Stimulated activated CD8-positive, alpha-beta memory T cell treated with anti-CD3 and anti-CD28 coated beads, Interleukin-15, amount 100 ng/mL, for 4 hours (primary cell): ENCODE results near the gene TIMP2.
"Not testable (repeated sequence)": the region's sequence is repeated elsewhere in the genome, so short reads cannot be mapped to it uniquely, and the experiment has no call there.

Source experiments
- DNase-seq, 2 donors: peaks; one replicate each; pipeline ENCODE4 v3.0.0-alpha.2; 2020; ENCODE audit warnings: low read depth in 2 of 2

The TIMP2 gene

DNA sequence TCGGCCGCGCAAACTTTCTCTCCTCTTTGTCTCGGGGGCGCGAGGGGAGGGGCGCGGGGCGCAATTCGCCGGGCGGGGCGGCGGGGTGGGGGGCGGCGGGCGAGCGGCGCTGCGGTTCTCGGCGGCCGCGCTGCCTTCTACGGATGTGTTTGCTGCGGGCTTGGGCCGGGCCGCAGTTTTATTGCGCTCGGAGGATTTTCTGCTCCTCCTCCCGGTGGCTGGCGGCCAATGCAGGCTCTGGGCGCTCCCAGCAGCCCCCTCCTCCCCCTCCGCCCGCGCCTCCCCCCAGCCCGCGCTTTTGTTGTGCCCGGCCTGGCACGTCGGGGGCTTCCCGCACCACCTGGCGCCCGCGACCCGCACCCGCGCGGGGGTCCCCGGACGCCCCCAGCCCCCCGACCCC lies at the start of gene TIMP2:
Gene TIMP2 (minus strand): TSS at position 154 of the 400 bp plus-strand sequence. CDS start 299 bp downstream, outside the sequence.
- DNase-seq, result peak; percentile 26 to 27

DNA sequence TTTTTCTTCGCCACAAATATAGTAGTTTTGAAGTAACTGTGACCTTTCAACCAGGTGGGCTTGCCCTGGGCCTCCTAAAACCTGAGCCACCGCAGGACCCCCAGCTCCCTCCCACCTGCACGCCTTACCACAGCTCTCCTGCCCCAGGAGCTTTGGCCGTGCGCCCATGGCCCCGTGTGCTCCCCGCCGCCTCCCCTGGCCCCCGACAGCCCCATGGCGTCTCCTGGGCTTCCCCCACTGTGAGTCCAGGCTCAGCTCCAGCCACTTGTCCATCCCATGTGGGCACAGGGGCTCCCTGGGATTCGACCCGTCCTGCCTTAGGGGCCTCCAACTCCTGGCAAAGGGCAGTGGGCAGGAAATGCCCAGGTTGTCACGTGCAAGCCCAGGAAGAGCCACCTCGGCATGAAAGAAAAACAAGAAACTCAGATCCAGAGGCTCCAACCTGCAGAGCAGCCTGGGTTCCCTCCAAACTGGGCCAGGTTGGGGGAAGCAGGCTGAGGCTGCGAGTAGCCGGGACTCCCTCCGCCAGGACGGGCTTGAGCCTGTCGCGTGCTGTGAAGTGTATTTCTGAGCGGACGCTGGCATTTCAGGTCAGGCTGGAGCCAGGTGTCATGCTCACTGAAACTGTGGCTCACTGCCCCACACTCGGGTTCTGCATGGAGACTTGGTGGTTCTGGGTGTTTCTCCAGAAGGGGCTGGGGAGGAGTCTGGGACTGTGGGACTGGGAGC lies 48.8 kb upstream of the TIMP2 start:
- DNase-seq, result no peak

DNA sequence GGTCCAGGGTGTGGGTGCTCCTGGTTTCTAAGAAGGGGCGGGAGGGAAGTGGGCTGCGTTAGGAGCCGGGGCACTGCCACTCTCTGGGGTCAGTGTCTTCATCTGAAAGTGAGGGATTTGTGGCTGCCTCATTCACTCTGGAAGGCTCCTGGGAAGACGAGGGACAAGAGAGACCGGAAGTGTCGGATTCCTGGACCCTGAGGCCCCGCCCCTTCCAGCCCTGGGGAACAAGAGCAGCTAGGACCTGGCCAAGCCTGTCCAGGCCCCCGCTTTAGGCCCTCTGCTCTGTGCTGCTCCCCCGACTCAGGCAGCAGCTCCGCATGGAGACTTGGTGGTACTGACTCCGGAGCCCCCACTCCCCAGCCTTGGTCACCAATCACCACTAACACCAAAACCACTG lies 48.0 kb upstream of the TIMP2 start:
- DNase-seq, result no peak

DNA sequence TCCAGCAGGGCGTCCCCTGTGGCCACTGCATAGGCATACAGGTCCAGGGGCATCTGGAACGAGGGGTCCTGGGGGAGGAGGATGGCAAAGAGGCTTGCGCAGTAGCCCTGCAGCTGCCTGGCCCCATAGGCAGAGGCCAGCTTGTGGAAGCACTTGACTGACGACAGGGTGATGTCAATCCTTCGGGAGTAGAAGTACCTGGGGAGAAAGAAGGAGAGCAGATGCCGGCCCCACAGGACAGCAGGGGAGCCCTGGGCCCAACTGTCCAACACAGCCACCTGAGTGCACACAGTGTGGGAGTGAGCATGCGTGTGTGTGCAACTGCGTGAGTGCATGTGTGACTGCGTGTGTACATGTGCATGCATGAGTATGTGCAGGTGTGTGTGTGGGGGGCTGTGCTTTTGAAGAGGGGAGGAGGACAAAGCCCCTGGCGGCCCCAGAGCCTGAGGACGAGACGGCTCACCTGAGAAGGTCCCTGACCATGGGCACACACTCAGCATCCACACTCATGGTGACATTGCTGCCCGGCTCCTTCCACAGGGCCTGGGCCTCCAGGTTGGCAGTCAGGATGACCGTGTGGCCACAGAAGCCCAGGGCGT lies 47.4 kb upstream of the TIMP2 start:
- no peak for DNase-seq

DNA sequence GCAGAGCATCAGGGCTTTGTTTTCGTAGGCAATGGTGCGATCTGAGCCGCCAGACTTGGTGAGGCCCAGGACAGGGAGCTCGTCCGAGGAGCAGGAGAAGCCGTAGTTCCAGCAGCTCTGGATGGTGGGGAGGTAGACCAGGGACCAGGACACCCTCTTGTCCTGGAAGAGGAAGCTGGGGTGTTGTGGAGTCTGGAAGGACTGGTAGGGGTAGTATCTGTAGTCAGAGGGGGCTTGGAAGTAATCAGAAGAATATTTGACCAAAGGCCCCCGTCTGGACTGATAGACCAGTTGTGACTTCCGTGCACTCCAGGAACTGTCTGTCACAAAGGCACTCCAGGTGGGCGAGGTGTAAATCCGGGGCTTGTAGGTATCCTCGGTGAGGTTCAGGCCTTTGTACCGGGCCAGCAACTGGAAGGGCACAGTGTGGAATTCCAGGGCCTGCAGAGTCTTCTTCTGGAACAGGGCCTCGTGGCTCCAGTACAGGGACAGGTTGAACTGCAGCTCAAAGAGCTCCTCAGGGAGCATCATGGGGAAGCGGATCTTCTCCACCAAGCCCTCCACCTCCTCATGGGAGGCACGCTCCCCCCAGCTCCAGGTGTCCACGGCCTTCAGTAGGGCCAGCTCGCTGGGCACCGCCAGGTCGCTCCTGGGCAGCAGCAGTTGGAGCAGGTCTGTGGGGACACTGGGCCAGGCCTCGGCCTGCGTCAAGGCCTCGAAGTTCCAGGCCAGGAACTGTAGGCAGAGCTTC lies 46.7 kb upstream of the TIMP2 start:
- no peak for DNase-seq

DNA sequence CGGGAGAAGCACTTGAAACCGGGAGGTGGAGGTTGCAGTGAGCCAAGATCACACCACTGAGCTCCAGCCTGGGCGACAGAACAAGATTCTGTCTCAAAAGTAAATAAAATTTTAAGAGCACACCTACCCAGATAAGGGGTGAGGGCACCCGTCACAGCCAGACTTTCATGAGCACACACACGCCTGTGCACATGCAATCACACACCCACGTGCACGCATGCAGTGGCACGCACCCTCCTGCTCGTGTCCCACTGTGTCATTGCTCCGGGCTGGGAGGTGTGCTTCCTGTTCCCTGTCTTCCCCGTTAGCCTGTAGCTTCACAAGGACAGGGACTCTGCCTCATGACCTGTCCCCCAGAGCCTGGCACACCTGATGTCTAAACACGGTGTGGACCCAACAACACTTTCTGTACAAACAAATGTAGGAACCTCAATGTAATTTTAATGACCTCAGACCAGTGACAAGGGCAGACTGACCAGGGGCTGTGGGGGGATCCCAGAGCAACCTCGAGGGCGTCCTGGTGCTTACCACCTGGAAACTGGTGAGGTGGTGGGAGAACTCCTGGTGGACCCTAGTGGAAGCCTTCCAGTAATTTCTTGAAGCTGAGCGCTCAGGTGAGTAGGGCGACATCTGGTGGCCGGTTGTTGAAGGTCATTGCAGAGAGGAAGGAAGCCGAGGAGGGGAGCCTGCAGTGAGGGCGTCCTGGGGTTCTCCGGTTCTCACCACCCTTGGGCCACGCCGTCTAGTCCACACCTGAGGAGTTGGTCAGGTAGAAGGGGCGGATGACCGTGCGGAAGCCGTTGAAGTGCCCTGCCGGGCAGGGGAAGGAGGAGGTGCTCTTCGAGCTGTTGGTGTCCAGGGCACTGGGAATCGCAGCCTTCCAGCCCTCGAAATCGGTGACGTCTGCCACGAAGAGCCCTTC lies 45.9 kb upstream of the TIMP2 start:
- DNase-seq, result peak; percentile 32 to 56

DNA sequence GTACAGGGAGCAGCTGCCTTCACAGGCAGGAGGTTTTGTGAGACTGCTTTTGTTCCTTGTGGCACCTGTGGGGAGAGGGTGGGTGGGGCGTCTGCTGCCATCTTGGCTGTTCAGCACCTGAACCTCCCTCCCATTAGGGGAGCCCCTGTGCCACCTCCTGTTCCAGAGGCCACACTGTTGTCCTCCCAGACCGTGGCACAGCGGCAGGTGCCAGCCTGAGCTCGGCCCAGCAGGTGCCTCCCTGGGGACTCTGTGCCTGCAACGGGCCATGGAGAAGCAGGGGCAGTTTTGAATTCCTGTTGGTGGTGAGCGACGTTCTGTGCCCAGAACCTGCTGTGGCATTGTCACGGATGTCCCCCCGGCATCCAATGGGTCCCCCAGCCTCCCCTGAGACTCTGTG lies 44.7 kb upstream of the TIMP2 start:
- no peak for DNase-seq

DNA sequence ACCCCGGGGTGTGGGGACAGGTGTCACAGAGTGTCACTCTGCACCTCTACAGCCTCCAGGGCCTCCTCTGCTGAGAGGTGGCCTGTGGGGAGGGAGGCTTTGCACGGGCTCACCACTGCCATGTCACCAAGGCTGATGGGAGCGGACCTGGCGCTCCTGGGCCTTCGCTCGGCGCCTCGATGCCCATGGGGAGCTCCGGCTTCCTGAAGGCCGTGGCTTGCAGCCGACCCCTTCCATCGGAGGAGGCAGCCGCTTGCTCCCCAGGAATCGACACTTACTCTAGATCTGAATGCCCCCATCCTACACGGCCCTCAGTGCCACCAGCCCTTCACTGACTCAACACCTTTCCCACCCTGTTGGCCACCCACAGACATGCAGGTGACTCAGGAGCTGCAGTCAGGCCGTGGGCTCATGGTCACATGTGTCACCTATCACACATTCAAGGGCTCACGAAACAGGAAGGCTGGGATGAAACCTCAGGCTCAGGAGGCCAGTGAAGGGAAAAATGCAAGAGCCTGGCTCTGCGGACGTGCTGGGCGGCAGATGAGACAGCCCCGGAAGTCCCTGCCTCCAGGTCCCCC lies 42.7 kb upstream of the TIMP2 start:
- DNase-seq, result no peak

DNA sequence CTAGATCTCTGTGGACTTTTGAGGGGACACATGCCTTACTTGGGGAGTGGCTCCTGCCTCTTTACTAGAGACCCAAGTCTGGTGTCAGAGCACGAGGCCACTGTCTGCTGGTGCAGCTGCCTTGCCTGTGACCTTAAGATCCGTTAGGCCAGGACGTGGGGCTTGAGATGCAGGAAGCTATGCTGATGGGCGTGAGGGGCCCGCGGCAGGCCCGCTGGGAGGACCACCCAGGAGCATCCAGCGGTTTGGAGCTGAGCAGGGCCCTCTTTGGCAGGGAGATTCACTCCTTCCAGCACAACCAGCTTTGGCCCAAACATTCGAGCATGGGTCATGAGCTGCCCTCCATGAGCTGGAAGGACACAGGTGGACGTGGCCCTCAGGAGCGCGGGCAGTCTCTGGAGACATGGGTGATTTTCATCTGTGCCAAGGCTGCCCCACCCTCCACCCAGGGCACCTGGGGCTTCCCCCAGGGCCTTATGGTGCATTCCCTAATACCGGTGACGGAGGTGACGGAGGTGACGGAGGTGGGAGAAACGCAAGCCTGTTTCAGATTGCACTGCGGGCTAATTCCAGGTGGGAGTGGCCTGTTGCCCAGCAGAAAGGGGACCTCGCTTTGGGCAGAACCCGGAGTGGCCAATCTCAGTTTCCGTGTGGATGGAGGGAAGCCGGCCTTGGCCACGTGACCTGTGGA lies 41.9 kb upstream of the TIMP2 start:
- no peak for DNase-seq

DNA sequence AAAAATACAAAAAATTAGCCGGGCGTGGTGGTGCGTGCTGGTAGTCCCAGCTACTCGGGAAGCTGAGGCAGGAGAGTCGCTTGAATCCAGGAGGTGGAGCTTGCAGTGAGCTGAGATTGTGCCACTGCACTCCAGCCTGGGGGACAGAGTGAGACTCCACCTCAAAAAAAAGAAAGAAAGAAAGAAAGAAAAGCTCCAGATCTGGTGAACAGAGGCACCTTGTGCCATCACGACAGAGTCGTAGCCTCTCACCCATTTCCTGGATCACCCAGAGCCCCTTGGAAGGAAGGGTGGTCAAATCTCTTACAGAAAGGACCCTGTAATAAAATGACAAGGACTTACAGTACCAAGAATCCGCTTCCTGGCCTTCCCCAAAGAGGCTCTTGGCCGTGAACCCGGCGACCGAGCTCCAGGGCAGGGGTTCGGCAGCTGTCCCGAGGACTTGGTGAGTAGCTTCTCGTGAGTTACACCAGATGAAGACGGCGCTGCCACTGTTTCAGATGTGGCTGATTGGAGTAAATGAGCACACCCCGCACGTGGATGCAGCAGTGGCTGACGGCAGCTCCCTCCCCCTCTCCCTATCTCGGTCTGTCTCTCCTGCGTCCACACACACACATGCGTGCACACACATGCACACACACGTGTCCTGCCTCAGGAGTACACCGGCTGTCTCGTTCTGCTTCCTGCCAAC lies 41.1 kb upstream of the TIMP2 start:
- no peak for DNase-seq

DNA sequence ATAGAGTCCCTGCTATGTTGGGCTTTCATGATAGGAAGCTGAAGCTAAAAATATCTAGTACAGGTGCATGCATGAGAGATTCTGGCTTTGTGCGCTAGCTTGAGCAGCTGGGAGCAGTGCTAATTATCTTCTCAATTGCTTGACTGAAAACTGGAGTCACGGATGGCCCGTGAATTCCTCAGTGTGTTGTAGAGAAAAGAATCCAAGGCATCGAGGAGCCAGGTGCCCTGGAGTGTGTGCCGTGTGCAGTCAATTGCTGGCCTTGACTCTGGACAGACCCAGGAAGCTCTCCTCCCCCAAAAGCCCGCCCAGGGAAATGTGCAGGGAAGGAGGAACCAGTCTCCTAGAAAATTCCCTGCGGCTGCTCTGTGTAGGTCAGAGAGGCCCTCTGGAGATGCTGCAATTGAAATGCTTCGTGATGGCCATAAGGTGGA lies 40.3 kb upstream of the TIMP2 start:
- no peak for DNase-seq

GRCh38 chr17:78963378-78963777 lies 38.2 kb upstream of the TIMP2 start:
- no peak for DNase-seq

GRCh38 chr17:78962984-78963348 lies 37.8 kb upstream of the TIMP2 start:
- not testable (repeated sequence) for DNase-seq

DNA sequence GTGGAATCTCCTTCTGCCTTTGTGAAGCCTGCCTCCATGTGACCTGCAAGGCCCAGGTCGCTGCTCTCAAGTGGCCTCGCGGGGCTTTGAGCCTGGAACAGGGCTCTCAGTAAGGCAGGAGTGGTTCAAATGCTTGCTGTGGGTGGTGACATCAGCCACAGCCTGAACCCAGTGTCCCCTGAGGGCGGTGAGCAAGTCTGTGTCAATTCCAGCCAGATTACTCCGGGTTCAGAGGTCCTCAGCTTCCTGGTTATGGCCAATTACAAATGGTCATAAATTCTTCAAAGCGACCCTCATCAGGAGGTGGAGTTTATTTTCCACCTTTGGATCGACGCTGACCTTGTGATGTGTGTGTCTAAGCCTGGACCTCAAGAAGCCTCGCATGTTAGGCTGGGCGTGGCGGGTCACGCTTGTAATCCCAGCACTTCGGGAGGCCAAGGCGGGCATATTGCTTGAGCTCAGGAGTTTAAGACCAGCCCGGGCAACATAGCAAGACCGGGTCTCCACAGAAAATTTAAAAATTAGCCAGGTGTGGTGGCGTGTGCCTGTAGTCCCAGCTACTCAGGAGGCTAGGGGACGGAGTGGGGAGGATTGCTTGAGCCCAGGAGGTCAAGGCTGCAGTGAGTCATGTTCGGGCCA lies 37.3 kb upstream of the TIMP2 start:
- DNase-seq, result no peak

- DNase-seq, result no peak
Measured at GRCh38 chr17:78961571-78961970, 36.4 kb upstream of the TIMP2 start.

GRCh38 chr17:78960928-78961327 lies 35.7 kb upstream of the TIMP2 start:
- DNase-seq, result no peak

DNA sequence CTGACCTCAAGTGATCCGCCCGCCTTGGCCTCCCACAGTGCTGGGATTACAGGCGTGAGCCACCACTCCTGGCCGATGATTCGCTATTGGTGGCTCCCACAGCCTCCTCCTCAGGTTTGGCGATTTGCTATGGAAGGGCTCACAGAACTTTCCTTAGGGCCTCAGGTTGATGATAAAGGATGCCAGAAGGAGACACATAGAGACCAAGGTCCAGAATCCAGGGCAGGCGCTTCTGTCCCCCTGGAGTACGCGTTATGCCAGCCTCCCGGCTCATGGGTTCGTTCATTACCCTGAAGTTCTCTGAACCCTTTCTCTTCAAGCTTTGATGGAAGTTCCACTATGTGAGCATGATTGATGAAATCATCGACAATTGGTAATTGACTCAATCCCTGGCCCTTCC lies 34.6 kb upstream of the TIMP2 start:
- DNase-seq, result no peak

- DNase-seq, result no peak
Measured at GRCh38 chr17:78958641-78959127, 33.5 kb upstream of the TIMP2 start.

DNA sequence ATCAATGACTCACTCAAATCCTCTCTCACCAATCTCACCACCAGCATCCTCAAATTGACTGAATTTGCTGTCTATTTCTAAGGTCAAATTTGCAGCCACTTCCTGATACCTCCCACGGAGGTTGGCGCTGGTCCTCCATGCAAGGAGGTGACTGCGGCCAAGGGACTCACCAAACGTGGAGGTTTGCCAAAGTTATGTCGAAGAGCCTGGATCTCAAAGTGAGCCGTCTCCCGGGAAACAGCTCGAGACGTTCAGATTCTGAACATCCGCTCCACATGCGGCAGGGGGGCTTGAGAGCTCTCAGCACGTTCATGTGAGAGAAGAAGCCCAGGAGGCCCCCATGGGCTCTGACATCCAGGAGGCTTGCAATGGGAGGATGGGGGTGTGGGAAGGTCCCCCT lies 31.9 kb upstream of the TIMP2 start:
- no peak for DNase-seq

- DNase-seq, result no peak
Measured at GRCh38 chr17:78956254-78956653, 31.1 kb upstream of the TIMP2 start.
